Measurements from ENCODE around the gene CCL18.

DNA sequence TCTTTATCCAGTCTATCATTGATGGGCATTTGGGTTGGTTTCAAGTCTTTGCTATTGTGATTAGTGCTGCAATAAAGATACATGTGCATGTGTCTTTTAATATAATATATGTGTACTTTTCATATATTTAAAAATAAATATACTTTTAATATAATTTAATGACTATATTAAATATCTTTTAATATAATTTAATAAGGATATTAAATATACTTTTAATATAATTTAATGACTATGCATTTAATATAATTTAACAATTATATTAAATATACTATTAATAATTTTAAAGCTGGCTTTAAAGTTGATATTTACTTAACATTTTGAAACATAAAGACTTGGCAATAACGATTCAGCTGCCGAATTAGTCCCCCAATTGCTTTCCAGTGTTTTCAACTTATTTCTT is 47.5 kb upstream of the CCL18 start:
- TF ChIP-seq CTCF (conservative IDR thresholded peaks at IDR 0.05) (no peak), EZH2 (IDR thresholded peaks at IDR 0.05; ENCODE audit: low read depth) (no peak)
